Small intestine (tissue), 7 donors: Measurements from ENCODE around the gene LTBP1. TPM values are rescaled to one million over a fixed set of nuclear protein-coding genes. Genes with fewer than 3 reads are reported as not detected.
A peak's percentile ranks its signal among the peaks of the same experiment; 100 is the strongest.

Experiments used
- DNase-seq, 2 donors: peaks; one replicate each; pipeline versions ENCODE4 v3.0.0 to v3.0.0-alpha.2; 2013
- FAIRE-seq: peaks from 2 replicates; lab custom pipeline; 2012; peaks lifted over from hg19 to GRCh38; lab: Jason Lieb, UNC
- H3K27ac ChIP-seq, 3 donors: one replicate each; pipeline ENCODE4 v1.5.1; 2013; ENCODE audit warnings: low read length in 2 of 3, mild to moderate bottlenecking in 2 of 3, control low read depth in 1 of 3, inconsistent platforms in 1 of 3, low read depth in 1 of 3, moderate library complexity in 1 of 3
- H3K27me3 ChIP-seq, 3 donors: one replicate each; pipeline ENCODE4 v1.6.1; 2013; ENCODE audit warnings: low read length in 3 of 3, inconsistent platforms in 1 of 3; ENCODE audit not compliant: control insufficient read depth in 3 of 3, insufficient read depth in 3 of 3
- H3K36me3 ChIP-seq, 3 donors: one replicate each; pipeline ENCODE4 v1.6.1; 2013; ENCODE audit warnings: low read length in 3 of 3, inconsistent platforms in 1 of 3, low read depth in 1 of 3, mild to moderate bottlenecking in 1 of 3, moderate library complexity in 1 of 3; ENCODE audit not compliant: control insufficient read depth in 3 of 3, insufficient read depth in 2 of 3
- H3K4me1 ChIP-seq, 3 donors: one replicate each; pipeline ENCODE4 v1.6.1; 2013; ENCODE audit warnings: low read length in 2 of 3, inconsistent platforms in 1 of 3, low read depth in 1 of 3, mild to moderate bottlenecking in 1 of 3, moderate library complexity in 1 of 3; ENCODE audit not compliant: control insufficient read depth in 3 of 3, insufficient read depth in 2 of 3
- H3K4me3 ChIP-seq, 3 donors: one replicate each; pipeline ENCODE4 v1.5.1; 2013; ENCODE audit warnings: low read length in 3 of 3, control low read depth in 1 of 3, inconsistent platforms in 1 of 3, low read depth in 1 of 3, mild to moderate bottlenecking in 1 of 3, moderate library complexity in 1 of 3
- H3K9me3 ChIP-seq, 2 donors: one replicate each; pipeline ENCODE4 v1.6.1; 2013; ENCODE audit warnings: low read depth in 1 of 2, low read length in 1 of 2; ENCODE audit not compliant: control insufficient read depth in 2 of 2, insufficient read depth in 1 of 2
- WGBS, 3 donors: extraction: QIAGEN DNeasy Blood & Tissue Kit; methylation state at CpG; one replicate each; pipeline ENCODE4 v1.1.7; 2013; 5-methylcytosine and 5-hydroxymethylcytosine counted together
- polyA plus RNA-seq, 4 donors: library from polyadenylated mRNA; stranded (reverse) in 3 of 4; unstranded in 1 of 4; fragments of 200-250 nt in 3 of 4; fragments of 120-200 nt in 1 of 4; gene quantifications; one replicate each; pipeline versions ENCODE4 v1.2.1 to v1.2.3, GENCODE V29; 2013
- donor health status: healthy with polysubstance abuse.
- donor health status: control.
- donor health status: control.
- donor health status: Bipolar disorder and iron deficiency.
- donor health status: healthy.

The LTBP1 gene
- polyA plus RNA-seq, 4 donors = 0.67 to 12.1 (median 6.1) TPM

GRCh38 chr2:32947484-32948143 lies 861 bp downstream of the LTBP1 start:
- no peak for FAIRE-seq
- 0 to 1% (median 1%) methylated on average over 34 to 75 of the region's 75 CpGs for WGBS, 3 donors

GRCh38 chr2:32948266-32948665 lies 1.5 kb downstream of the LTBP1 start:
- H3K9me3 ChIP-seq = no peaks in the 10 kb centered on the region
- DNase-seq (no peak), FAIRE-seq (no peak)
- H3K4me1 ChIP-seq = peaks cover 0 to 5% (median 0%) of the 10 kb centered on the region in 3 donors
- H3K36me3 ChIP-seq = no peaks in the 10 kb centered on the region
- peak overlapping the region in 2 of 3 donors; percentile 41 to 66 for H3K4me3 ChIP-seq
- 66 to 80% (median 73%) methylated on average over 3 of the region's 3 CpGs for WGBS, 3 donors
- H3K27ac ChIP-seq = no peak overlapping the region
- H3K27me3 ChIP-seq = peaks cover 0 to 20% (median 2%) of the 10 kb centered on the region in 3 donors

More at GRCh38 chr2:32947484-32948143, 861 bp downstream of the LTBP1 start:
- peak; percentile 32 to 58 for DNase-seq
- H3K36me3 ChIP-seq = no peaks in the 10 kb centered on the region
- H3K4me1 ChIP-seq = peaks cover 0 to 5% (median 0%) of the 10 kb centered on the region in 3 donors
- no peak overlapping the region for H3K27ac ChIP-seq
- H3K4me3 ChIP-seq = peak overlapping the region; percentile 41 to 66 (median 59)
- H3K9me3 ChIP-seq = no peaks in the 10 kb centered on the region
- peaks cover 0 to 20% (median 2%) of the 10 kb centered on the region in 3 donors for H3K27me3 ChIP-seq

- WGBS, 3 donors = 95 to 100% (median 96%) methylated on average over 3 of the region's 3 CpGs
- H3K9me3 ChIP-seq = no peaks in the 10 kb centered on the region
- H3K36me3 ChIP-seq = no peaks in the 10 kb centered on the region
- DNase-seq = no peak
- peaks cover 0 to 17% (median 2%) of the 10 kb centered on the region in 3 donors for H3K27me3 ChIP-seq
- H3K4me1 ChIP-seq = peaks cover 0 to 5% (median 1%) of the 10 kb centered on the region in 3 donors
- no peak overlapping the region for H3K27ac ChIP-seq
- H3K4me3 ChIP-seq = no peak overlapping the region
- no peak for FAIRE-seq
Observed at GRCh38 chr2:32949260-32949659, 2.5 kb downstream of the LTBP1 start.

- Histone ChIP-seq H3K4me1 (peaks cover 0 to 3% (median 1%) of the 10 kb centered on the region in 3 donors), H3K27me3 (peaks cover 0 to 10% (median 2%) of the 10 kb centered on the region in 3 donors), H3K9me3 (no peaks in the 10 kb centered on the region), H3K36me3 (no peaks in the 10 kb centered on the region), H3K27ac (no peak overlapping the region), H3K4me3 (no peak overlapping the region)
- FAIRE-seq (no peak), DNase-seq (no peak)
- 61 to 75% (median 64%) methylated on average over 4 of the region's 4 CpGs for WGBS, 3 donors
Observed at GRCh38 chr2:32951672-32952071, 4.9 kb downstream of the LTBP1 start.

- WGBS, 3 donors = 87 to 94% (median 88%) methylated on average over 10 of the region's 10 CpGs
- Histone ChIP-seq H3K27ac (no peak overlapping the region), H3K9me3 (no peaks in the 10 kb centered on the region), H3K4me1 (peaks cover 0 to 2% (median 1%) of the 10 kb centered on the region in 3 donors), H3K36me3 (no peaks in the 10 kb centered on the region), H3K4me3 (no peak overlapping the region), H3K27me3 (peaks cover 0 to 10% (median 2%) of the 10 kb centered on the region in 3 donors)
- DNase-seq = no peak
- FAIRE-seq = no peak
Observed at GRCh38 chr2:32952761-32953476, 6.2 kb downstream of the LTBP1 start.

GRCh38 chr2:32954206-32954605 lies 7.5 kb downstream of the LTBP1 start:
- DNase-seq = peak in 1 of 2 donors; percentile 74
- 33 to 83% (median 55%) methylated on average over 5 of the region's 5 CpGs for WGBS, 3 donors
- no peak overlapping the region for H3K4me3 ChIP-seq
- no peaks in the 10 kb centered on the region for H3K27me3 ChIP-seq
- no peak for FAIRE-seq
- no peaks in the 10 kb centered on the region for H3K36me3 ChIP-seq
- H3K4me1 ChIP-seq = peaks cover 0 to 1% (median 0%) of the 10 kb centered on the region in 3 donors
- H3K9me3 ChIP-seq = no peaks in the 10 kb centered on the region
- no peak overlapping the region for H3K27ac ChIP-seq

- DNase-seq (no peak), FAIRE-seq (no peak)
- no peaks in the 10 kb centered on the region for H3K27me3 ChIP-seq
- H3K36me3 ChIP-seq = no peaks in the 10 kb centered on the region
- H3K27ac ChIP-seq = no peak overlapping the region
- H3K4me1 ChIP-seq = peaks cover 0 to 4% (median 3%) of the 10 kb centered on the region in 3 donors
- no peaks in the 10 kb centered on the region for H3K9me3 ChIP-seq
- H3K4me3 ChIP-seq = no peak overlapping the region
Observed at GRCh38 chr2:32958821-32959220, 12.1 kb downstream of the LTBP1 start.

GRCh38 chr2:32960238-32960637 lies 13.5 kb downstream of the LTBP1 start:
- Histone ChIP-seq H3K27ac (no peak overlapping the region), H3K4me1 (peaks cover 0 to 4% (median 2%) of the 10 kb centered on the region in 3 donors), H3K9me3 (no peaks in the 10 kb centered on the region), H3K27me3 (no peaks in the 10 kb centered on the region), H3K4me3 (no peak overlapping the region), H3K36me3 (no peaks in the 10 kb centered on the region)
- DNase-seq (no peak), FAIRE-seq (no peak)
- WGBS, 3 donors = 94 to 96% (median 96%) methylated on average over 1 of the region's 1 CpG
